NT2/D1 (cell line): ENCODE measurements around the gene PEX16.

Experiments
- SUZ12 ChIP-seq: IDR thresholded peaks from 2 replicates; pipeline ENCODE4 v1.6.1; 2011; ENCODE audit not compliant: insufficient read length, insufficient read depth; ENCODE audit errors: extremely low read depth
- YY1 ChIP-seq: IDR thresholded peaks from 2 replicates; pipeline ENCODE4 v1.6.1; 2011; ENCODE audit not compliant: insufficient read length, insufficient read depth
- ZNF274 ChIP-seq: IDR thresholded peaks from 2 replicates; pipeline ENCODE4 v1.6.1; 2011; ENCODE audit warnings: mild to moderate bottlenecking, low read depth, low read length

DNA sequence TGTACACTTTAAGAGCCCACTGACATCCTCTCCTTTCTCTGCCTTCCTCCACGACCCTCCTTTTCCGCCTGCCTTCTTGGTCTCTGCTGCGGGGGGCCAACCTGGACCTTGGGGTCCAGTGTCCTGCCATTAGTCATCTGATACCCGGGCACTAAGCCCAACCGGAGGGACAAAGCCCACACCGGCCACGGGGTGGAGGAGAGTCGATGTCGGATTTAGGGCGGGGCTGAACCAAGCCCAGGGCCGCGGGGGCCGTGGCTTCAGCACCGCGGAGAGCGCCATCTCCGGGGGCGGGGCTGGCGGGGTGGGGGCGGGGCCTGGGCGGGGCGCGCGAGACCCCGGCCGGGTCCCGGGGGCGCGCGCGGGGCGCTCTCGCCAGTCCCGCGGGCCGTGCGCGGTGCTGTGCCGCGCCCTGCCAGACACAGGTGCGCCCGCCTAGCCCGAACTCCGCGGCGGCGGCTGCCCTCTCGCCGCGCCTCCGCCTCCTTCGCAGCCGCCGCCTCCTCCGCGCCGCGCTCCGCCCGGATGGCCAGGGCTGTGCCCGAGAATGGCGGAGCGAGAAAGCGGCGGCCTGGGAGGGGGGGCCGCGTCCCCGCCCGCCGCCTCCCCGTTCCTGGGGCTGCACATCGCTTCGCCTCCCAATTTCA is 32.3 kb downstream of the PEX16 start, which contains the start of gene MAPK8IP1:
- TF ChIP-seq ZNF274 (no peak), YY1 (no peak), SUZ12 (no peak)
